ENCODE measurements around the gene TCTA.

- TF ChIP-seq ZNF777 (tag by site-specific recombination; IDR thresholded peaks at IDR 0.05; ENCODE audit: borderline replicate concordance) (no peak), CTCF (tag by site-specific recombination; IDR thresholded peaks at IDR 0.05) (no peak), KLF10 (tag by site-specific recombination; IDR thresholded peaks at IDR 0.05) (no peak), ZBTB7A (tag by site-specific recombination; IDR thresholded peaks at IDR 0.05; ENCODE audit: low read depth) (no peak), ZEB2 (tag by site-specific recombination; IDR thresholded peaks at IDR 0.05) (no peak), ZNF660 (tag by site-specific recombination; IDR thresholded peaks at IDR 0.05) (no peak), ZNF362 (tag by site-specific recombination; IDR thresholded peaks at IDR 0.05) (no peak), ZFP41 (tag by site-specific recombination; IDR thresholded peaks at IDR 0.05; ENCODE audit: borderline replicate concordance) (no peak), MEIS1 (CRISPR knock-in tag; IDR thresholded peaks at IDR 0.05; ENCODE audit: borderline replicate concordance) (no peak), ZNF24 (tag by site-specific recombination; IDR thresholded peaks at IDR 0.05) (no peak)
Measured at GRCh38 chr3:49410066-49410845, 2.0 kb upstream of the TCTA start.

Measured in HEK293 (cell line).